ENCODE results near the gene SPRR4. TPM values are rescaled to one million over a fixed set of nuclear protein-coding genes. Genes with fewer than 3 reads are reported as not detected.
"Not testable (repeated sequence)": the region's sequence is repeated elsewhere in the genome, so short reads cannot be mapped to it uniquely, and the experiment has no call there.

The SPRR4 gene
- polyA plus RNA-seq, 1 donor (not counting 4 experiments of a cell fraction or from before 2014, with no cell fraction given) = 1.9 TPM

GRCh38 chr1:153000294-153000693 is 29.8 kb downstream of the SPRR4 start:
- DNase-seq (ENCODE audit: low read depth, low spot score) (no peak), FAIRE-seq (peak; percentile 85)
- Histone ChIP-seq H3K4me1 (ENCODE audit: control insufficient read depth, extremely low read depth, insufficient read depth, low read length) (peaks cover 14% of the 10 kb centered on the region), H3K36me3 (ENCODE audit: control insufficient read depth in 2 of 2, extremely low read depth in 1 of 2, insufficient read depth in 2 of 2, low read length in 2 of 2) (no peaks in the 10 kb centered on the region), H3K9me3 (ENCODE audit: control insufficient read depth, low read depth, low read length) (no peaks in the 10 kb centered on the region), H3K27me3 (ENCODE audit: control insufficient read depth, extremely low read depth, insufficient read depth, low read length) (no peaks in the 10 kb centered on the region), H3K27ac (ENCODE audit: control insufficient read depth, insufficient read depth, low read length) (no peak overlapping the region), H3K4me3 (ENCODE audit: control insufficient read depth in 2 of 3, extremely low read depth in 1 of 3, insufficient read depth in 2 of 3, low read depth in 1 of 3, low read length in 3 of 3) (no peak overlapping the region), H4K20me1 (ENCODE audit: control insufficient read depth, extremely low read depth, insufficient read depth, low read length) (no peaks in the 10 kb centered on the region), H3K9me1 (ENCODE audit: control insufficient read depth, extremely low read depth, insufficient read depth, low read length) (no peaks in the 10 kb centered on the region), H3K9ac (ENCODE audit: control insufficient read depth, extremely low read depth, insufficient read depth, low read length) (no peak overlapping the region), H3K4me2 (ENCODE audit: control insufficient read depth, extremely low read depth, insufficient read depth, low read depth, low read length) (no peak overlapping the region), H2AFZ (ENCODE audit: control insufficient read depth, low read length) (peak overlapping the region; percentile 33), H3K79me2 (ENCODE audit: control insufficient read depth, insufficient read depth, low read length) (no peaks in the 10 kb centered on the region)
- TF ChIP-seq CTCF (optimal IDR thresholded peaks at IDR 0.05 in 1 of 3, IDR thresholded peaks at IDR 0.05 in 1 of 3, conservative IDR thresholded peaks at IDR 0.05 in 1 of 3; ENCODE audit: extremely low read depth in 1 of 3, insufficient read depth in 2 of 3, low read length in 3 of 3) (no peak), EZH2 (IDR thresholded peaks at IDR 0.05; ENCODE audit: low read length) (no peak)
- dilution Hi-C loops (cut with MboI; ENCODE audit: extremely low pct_ligation_motif_present, low sequenced_read_pairs) = no loop called here

DNA sequence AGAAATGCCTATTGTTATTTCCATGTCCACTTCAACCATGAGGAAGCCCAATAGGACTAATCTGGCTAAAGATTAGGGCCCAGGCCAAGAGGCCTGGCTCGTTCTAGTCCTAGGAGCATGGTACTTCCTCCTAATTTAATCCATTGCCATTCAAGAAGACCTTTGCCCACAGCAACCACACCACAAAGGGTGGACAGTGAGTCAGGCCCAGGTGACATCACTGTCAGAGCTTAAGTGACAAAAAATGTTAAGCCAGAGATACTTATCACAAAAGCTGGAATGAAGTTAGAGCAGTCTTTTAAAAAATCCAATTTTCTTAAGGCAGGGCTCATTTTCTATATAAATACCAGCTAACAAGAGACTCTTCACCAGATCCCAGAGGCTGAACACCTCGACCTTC is 30.9 kb downstream of the SPRR4 start, which contains the start of gene SPRR3:
SPRR3 (plus strand) TSS at position 368 of the 400 bp plus-strand sequence. CDS start 1,272 bp downstream, outside the sequence.
- Histone ChIP-seq H4K20me1 (ENCODE audit: control insufficient read depth, extremely low read depth, insufficient read depth, low read length) (no peaks in the 10 kb centered on the region), H3K27ac (ENCODE audit: control insufficient read depth, insufficient read depth, low read length) (no peak within 1 kb of the TSS), H3K9ac (ENCODE audit: control insufficient read depth, extremely low read depth, insufficient read depth, low read length) (no peak within 1 kb of the TSS), H3K36me3 (ENCODE audit: control insufficient read depth in 2 of 2, extremely low read depth in 1 of 2, insufficient read depth in 2 of 2, low read length in 2 of 2) (no peaks in the 10 kb centered on the region), H3K9me3 (ENCODE audit: control insufficient read depth, low read depth, low read length) (no peaks in the 10 kb centered on the region), H3K9me1 (ENCODE audit: control insufficient read depth, extremely low read depth, insufficient read depth, low read length) (no peaks in the 10 kb centered on the region), H3K4me1 (ENCODE audit: control insufficient read depth, extremely low read depth, insufficient read depth, low read length) (peaks cover 14% of the 10 kb centered on the region), H3K4me3 (ENCODE audit: control insufficient read depth in 2 of 3, extremely low read depth in 1 of 3, insufficient read depth in 2 of 3, low read depth in 1 of 3, low read length in 3 of 3) (no peak within 1 kb of the TSS), H3K27me3 (ENCODE audit: control insufficient read depth, extremely low read depth, insufficient read depth, low read length) (no peaks in the 10 kb centered on the region), H3K4me2 (ENCODE audit: control insufficient read depth, extremely low read depth, insufficient read depth, low read depth, low read length) (no peak within 1 kb of the TSS), H3K79me2 (ENCODE audit: control insufficient read depth, insufficient read depth, low read length) (no peaks in the 10 kb centered on the region), H2AFZ (ENCODE audit: control insufficient read depth, low read length) (peak within 1 kb of the TSS; percentile 33)
- FAIRE-seq (no peak), DNase-seq (ENCODE audit: low read depth, low spot score) (no peak)
- dilution Hi-C loops (cut with MboI; ENCODE audit: extremely low pct_ligation_motif_present, low sequenced_read_pairs) = no loop called here
- TF ChIP-seq EZH2 (IDR thresholded peaks at IDR 0.05; ENCODE audit: low read length) (no peak), CTCF (optimal IDR thresholded peaks at IDR 0.05 in 1 of 3, IDR thresholded peaks at IDR 0.05 in 1 of 3, conservative IDR thresholded peaks at IDR 0.05 in 1 of 3; ENCODE audit: extremely low read depth in 1 of 3, insufficient read depth in 2 of 3, low read length in 3 of 3) (no peak)

- H4K20me1 ChIP-seq (ENCODE audit: control insufficient read depth, extremely low read depth, insufficient read depth, low read length); H3K4me2 ChIP-seq (ENCODE audit: control insufficient read depth, extremely low read depth, insufficient read depth, low read depth, low read length); DNase-seq (ENCODE audit: low read depth, low spot score); H3K9me3 ChIP-seq (ENCODE audit: control insufficient read depth, low read depth, low read length); H3K79me2 ChIP-seq (ENCODE audit: control insufficient read depth, insufficient read depth, low read length); H3K9me1 ChIP-seq (ENCODE audit: control insufficient read depth, extremely low read depth, insufficient read depth, low read length); dilution Hi-C loops (cut with MboI; ENCODE audit: extremely low pct_ligation_motif_present, low sequenced_read_pairs); H3K36me3 ChIP-seq (ENCODE audit: control insufficient read depth in 2 of 2, extremely low read depth in 1 of 2, insufficient read depth in 2 of 2, low read length in 2 of 2); H3K9ac ChIP-seq (ENCODE audit: control insufficient read depth, extremely low read depth, insufficient read depth, low read length); FAIRE-seq; H2AFZ ChIP-seq (ENCODE audit: control insufficient read depth, low read length); H3K4me1 ChIP-seq (ENCODE audit: control insufficient read depth, extremely low read depth, insufficient read depth, low read length); H3K27me3 ChIP-seq (ENCODE audit: control insufficient read depth, extremely low read depth, insufficient read depth, low read length); H3K4me3 ChIP-seq (ENCODE audit: control insufficient read depth in 2 of 3, extremely low read depth in 1 of 3, insufficient read depth in 2 of 3, low read depth in 1 of 3, low read length in 3 of 3); H3K27ac ChIP-seq (ENCODE audit: control insufficient read depth, insufficient read depth, low read length): not testable (repeated sequence)
Observed at GRCh38 chr1:153011235-153011758, 40.8 kb downstream of the SPRR4 start.

DNA sequence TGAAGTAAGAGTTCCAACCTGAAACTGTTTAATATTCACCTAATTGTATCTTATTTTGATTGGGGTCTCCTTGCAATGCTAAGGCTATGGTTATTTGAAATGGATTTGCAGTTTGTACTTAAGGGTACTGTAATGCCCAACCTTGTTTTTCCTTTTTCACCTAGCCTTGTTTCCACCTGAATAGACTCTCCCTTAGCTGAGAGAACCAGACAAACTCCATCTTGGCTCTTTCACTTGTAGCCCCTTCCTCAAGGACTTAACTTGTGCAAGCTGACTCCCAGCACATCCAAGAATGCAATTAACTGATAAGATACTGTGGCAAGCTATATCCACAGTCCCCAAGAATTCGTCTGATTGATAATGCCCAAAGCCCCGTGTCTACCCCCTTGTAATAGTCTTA is 51.4 kb downstream of the SPRR4 start:
- H3K27ac ChIP-seq (ENCODE audit: control insufficient read depth, insufficient read depth, low read length); DNase-seq (ENCODE audit: low read depth, low spot score); H2AFZ ChIP-seq (ENCODE audit: control insufficient read depth, low read length); H3K79me2 ChIP-seq (ENCODE audit: control insufficient read depth, insufficient read depth, low read length); H3K9me1 ChIP-seq (ENCODE audit: control insufficient read depth, extremely low read depth, insufficient read depth, low read length); H3K9me3 ChIP-seq (ENCODE audit: control insufficient read depth, low read depth, low read length); H3K36me3 ChIP-seq (ENCODE audit: control insufficient read depth in 2 of 2, extremely low read depth in 1 of 2, insufficient read depth in 2 of 2, low read length in 2 of 2); H3K9ac ChIP-seq (ENCODE audit: control insufficient read depth, extremely low read depth, insufficient read depth, low read length); H3K4me2 ChIP-seq (ENCODE audit: control insufficient read depth, extremely low read depth, insufficient read depth, low read depth, low read length); H3K27me3 ChIP-seq (ENCODE audit: control insufficient read depth, extremely low read depth, insufficient read depth, low read length); H4K20me1 ChIP-seq (ENCODE audit: control insufficient read depth, extremely low read depth, insufficient read depth, low read length); FAIRE-seq; H3K4me3 ChIP-seq (ENCODE audit: control insufficient read depth in 2 of 3, extremely low read depth in 1 of 3, insufficient read depth in 2 of 3, low read depth in 1 of 3, low read length in 3 of 3); dilution Hi-C loops (cut with MboI; ENCODE audit: extremely low pct_ligation_motif_present, low sequenced_read_pairs): not testable (repeated sequence)
- H3K4me1 ChIP-seq (ENCODE audit: control insufficient read depth, extremely low read depth, insufficient read depth, low read length) = peaks cover 11% of the 10 kb centered on the region
